ENCODE results near the gene RBM28.

DNA sequence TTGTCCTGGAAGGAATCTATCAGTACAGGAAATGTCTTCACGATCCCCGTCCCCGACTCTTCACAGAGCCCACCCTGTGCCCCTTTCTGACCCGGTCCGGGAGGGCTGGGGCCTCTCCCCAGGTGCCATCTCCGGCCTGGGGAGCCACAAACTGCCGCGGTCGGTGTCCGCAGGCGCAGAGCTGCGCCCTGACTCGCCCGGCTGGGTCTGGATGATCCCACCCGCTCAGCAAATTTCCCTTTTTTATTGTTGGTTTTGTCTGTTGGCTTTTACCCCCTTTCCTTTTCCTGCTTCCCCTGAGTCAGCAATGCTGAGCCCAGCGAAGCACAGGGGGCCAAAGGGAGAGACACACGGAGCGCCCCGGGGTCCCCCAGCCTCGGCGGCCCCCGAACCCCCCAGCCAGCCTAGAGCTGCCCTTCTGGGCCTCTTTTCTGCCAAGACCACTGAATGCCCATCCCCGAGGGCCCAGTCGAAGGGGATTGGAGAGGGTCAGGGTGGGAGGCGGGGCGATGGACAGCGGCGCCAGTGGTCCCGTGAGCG, 71.7 kb downstream of the RBM28 start:
- TF ChIP-seq, protein P1, sequence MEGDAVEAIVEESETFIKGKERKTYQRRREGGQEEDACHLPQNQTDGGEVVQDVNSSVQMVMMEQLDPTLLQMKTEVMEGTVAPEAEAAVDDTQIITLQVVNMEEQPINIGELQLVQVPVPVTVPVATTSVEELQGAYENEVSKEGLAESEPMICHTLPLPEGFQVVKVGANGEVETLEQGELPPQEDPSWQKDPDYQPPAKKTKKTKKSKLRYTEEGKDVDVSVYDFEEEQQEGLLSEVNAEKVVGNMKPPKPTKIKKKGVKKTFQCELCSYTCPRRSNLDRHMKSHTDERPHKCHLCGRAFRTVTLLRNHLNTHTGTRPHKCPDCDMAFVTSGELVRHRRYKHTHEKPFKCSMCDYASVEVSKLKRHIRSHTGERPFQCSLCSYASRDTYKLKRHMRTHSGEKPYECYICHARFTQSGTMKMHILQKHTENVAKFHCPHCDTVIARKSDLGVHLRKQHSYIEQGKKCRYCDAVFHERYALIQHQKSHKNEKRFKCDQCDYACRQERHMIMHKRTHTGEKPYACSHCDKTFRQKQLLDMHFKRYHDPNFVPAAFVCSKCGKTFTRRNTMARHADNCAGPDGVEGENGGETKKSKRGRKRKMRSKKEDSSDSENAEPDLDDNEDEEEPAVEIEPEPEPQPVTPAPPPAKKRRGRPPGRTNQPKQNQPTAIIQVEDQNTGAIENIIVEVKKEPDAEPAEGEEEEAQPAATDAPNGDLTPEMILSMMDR (IDR thresholded peaks at IDR 0.05), result no peak
- no peak for TF ChIP-seq POLR2A (IDR thresholded peaks at IDR 0.05)
